IMR-90 (cell line): Measurements from ENCODE around the gene XPR1. TPM values are rescaled to one million over a fixed set of nuclear protein-coding genes. Genes with fewer than 3 reads are reported as not detected.

Source experiments
- ATAC-seq: fragments of 200-7000 bp; cut with Tn5 transposase; 2 replicates; pipeline ENCODE4 v1.9.1; 2020; ENCODE audit warnings: low read depth, mild to moderate bottlenecking, moderate library complexity
- BruUV-seq: library from RNA; stranded (reverse); fragments of 400-500 nt; replicated peaks from 2 replicates; lab custom pipeline; 2021; lab: Mats Ljungman, UMichigan
- CTCF ChIA-PET: fragments of 300-600 bp; formaldehyde crosslinking; extraction: SDS; loops from one replicate; lab custom pipeline; 2021; ENCODE audit warnings: antibody characterized with exemption; lab: Yijun Ruan, JAX
- POLR2A ChIA-PET: fragments of 300-600 bp; sonication (Branson Sonifier 250); formaldehyde crosslinking; loops from one replicate; lab custom pipeline; 2022; ENCODE audit warnings: antibody characterized with exemption; ENCODE audit not compliant: unreplicated experiment; lab: Charles Lee
- DNase-seq: peaks from one replicate; pipeline ENCODE4 v3.0.0; 2013
- H2AFZ ChIP-seq: replicated peaks from 2 replicates; pipeline ENCODE3; 2013; ENCODE audit warnings: low read length, mild to moderate bottlenecking; ENCODE audit not compliant: poor library complexity
- H2AK5ac ChIP-seq: 2 replicates; pipeline ENCODE4 v1.6.1; 2013; ENCODE audit warnings: low read depth, low read length, inconsistent platforms
- H2AK9ac ChIP-seq: replicated peaks from 2 replicates; pipeline ENCODE3; 2013; ENCODE audit warnings: mild to moderate bottlenecking, low read depth, low read length, moderate library complexity; ENCODE audit not compliant: poor library complexity
- H2BK120ac ChIP-seq: 2 replicates; pipeline ENCODE4 v1.6.1; 2013; ENCODE audit warnings: low read depth, low read length, inconsistent platforms
- H2BK15ac ChIP-seq: 3 replicates; pipeline ENCODE4 v1.6.1; 2013; ENCODE audit warnings: low read depth, low read length, inconsistent platforms
- H2BK20ac ChIP-seq: 2 replicates; pipeline ENCODE4 v1.6.1; 2013; ENCODE audit warnings: low read depth, mild to moderate bottlenecking, inconsistent platforms, low read length, moderate library complexity
- H2BK5ac ChIP-seq: 2 replicates; pipeline ENCODE4 v1.6.1; 2013; ENCODE audit warnings: mild to moderate bottlenecking, low read depth, low read length, inconsistent platforms; ENCODE audit not compliant: poor library complexity, severe bottlenecking
- H3K14ac ChIP-seq: replicated peaks from 2 replicates; pipeline ENCODE4 v1.6.1; 2013; ENCODE audit warnings: low read depth, low read length, inconsistent platforms
- H3K18ac ChIP-seq: 2 replicates; pipeline ENCODE4 v1.6.1; 2013; ENCODE audit warnings: low read depth, low read length, control low read depth
- H3K23ac ChIP-seq: 2 replicates; pipeline ENCODE4 v1.6.1; 2013; ENCODE audit warnings: low read depth, low read length, inconsistent platforms
- H3K27ac ChIP-seq: 2 replicates; pipeline ENCODE4 v1.5.1; 2013; ENCODE audit warnings: mild to moderate bottlenecking, control low read depth, low read length; ENCODE audit not compliant: insufficient read depth
- H3K27me3 ChIP-seq: 2 replicates; pipeline ENCODE4 v1.6.1; 2013; ENCODE audit warnings: low read length; ENCODE audit not compliant: control insufficient read depth, insufficient read depth
- H3K36me3 ChIP-seq: 2 replicates; pipeline ENCODE4 v1.6.1; 2013; ENCODE audit warnings: low read length, mixed read lengths; ENCODE audit not compliant: control insufficient read depth, insufficient read depth
- H3K4ac ChIP-seq: 2 replicates; pipeline ENCODE4 v1.6.1; 2013; ENCODE audit warnings: low read depth, low read length, inconsistent platforms
- H3K4me1 ChIP-seq: 2 replicates; pipeline ENCODE4 v1.6.1; 2013; ENCODE audit warnings: low read length, mixed read lengths; ENCODE audit not compliant: control insufficient read depth, insufficient read depth
- H3K4me2 ChIP-seq: 2 replicates; pipeline ENCODE4 v1.6.1; 2013; ENCODE audit warnings: low read depth, mild to moderate bottlenecking, control low read depth, low read length, moderate library complexity
- H3K4me3 ChIP-seq: 2 replicates; pipeline ENCODE4 v1.5.1; 2013; ENCODE audit warnings: low read depth, mild to moderate bottlenecking, control low read depth, low read length, moderate library complexity; ENCODE audit not compliant: insufficient read depth
- H3K56ac ChIP-seq: 2 replicates; pipeline ENCODE4 v1.6.1; 2013; ENCODE audit warnings: low read length, inconsistent platforms; ENCODE audit not compliant: insufficient read depth; ENCODE audit errors: extremely low read depth
- H3K79me1 ChIP-seq, 2 experiments: 2 replicates each; pipeline ENCODE4 v1.6.1; 2013; ENCODE audit warnings: low read length in 2 of 2, inconsistent platforms in 1 of 2, low read depth in 1 of 2
- H3K9ac ChIP-seq: 2 replicates; pipeline ENCODE4 v1.6.1; 2013; ENCODE audit warnings: low read depth, low read length, control low read depth
- H3K9me1 ChIP-seq: 2 replicates; pipeline ENCODE4 v1.6.1; 2013; ENCODE audit warnings: low read length, inconsistent platforms; ENCODE audit not compliant: insufficient read depth
- H3K9me3 ChIP-seq: 2 replicates; pipeline ENCODE4 v1.6.1; 2013; ENCODE audit warnings: low read length; ENCODE audit not compliant: control insufficient read depth, insufficient read depth
- H4K20me1 ChIP-seq: 2 replicates; pipeline ENCODE4 v1.6.1; 2013; ENCODE audit warnings: low read length, inconsistent platforms; ENCODE audit not compliant: insufficient read depth
- H4K5ac ChIP-seq: 2 replicates; pipeline ENCODE4 v1.6.1; 2013; ENCODE audit warnings: mild to moderate bottlenecking, low read depth, low read length, control low read depth
- H4K8ac ChIP-seq, 2 experiments: 2 replicates each; pipeline ENCODE4 v1.6.1; 2013; ENCODE audit warnings: low read depth in 2 of 2, low read length in 2 of 2, control low read depth in 1 of 2, inconsistent platforms in 1 of 2
- H4K91ac ChIP-seq: 2 replicates; pipeline ENCODE4 v1.6.1; 2013; ENCODE audit warnings: low read depth, low read length, inconsistent platforms; ENCODE audit not compliant: insufficient read depth
- CEBPB ChIP-seq: IDR thresholded peaks from 2 replicates; pipeline ENCODE4 v1.6.1; 2012; ENCODE audit warnings: low read depth, low read length, improper control_type of control experiment
- MAZ ChIP-seq: IDR thresholded peaks from 2 replicates; pipeline ENCODE4 v1.6.1; 2012; ENCODE audit warnings: low read depth, mild to moderate bottlenecking, low read length, improper control_type of control experiment, moderate library complexity, borderline replicate concordance
- WGBS, 2 experiments: methylation state at CpG; one replicate each; pipeline versions ENCODE4 v1.1.5 to v1.1.7; 2013; ENCODE audit warnings: missing lambda C conversion rate in 2 of 2; ENCODE audit not compliant: insufficient read length in 1 of 2; ENCODE audit errors: extremely low coverage in 2 of 2; 5-methylcytosine and 5-hydroxymethylcytosine counted together
- dilution Hi-C: fragments of 300-500 bp; cut with HindIII; formaldehyde crosslinking; loops from one replicate; pipeline ENCODE4 v1.14.3; 2018; ENCODE audit warnings: low sequenced_read_pairs; ENCODE audit not compliant: unreplicated experiment
- in situ Hi-C: fragments of 300-500 bp; cut with MboI; formaldehyde crosslinking; loops from 3 replicates; pipeline ENCODE4 v1.14.3; 2019; ENCODE audit warnings: low sequenced_read_pairs, inconsistent platforms, mixed read lengths
- intact Hi-C: fragments of 100-400 bp; cut with micrococcal nuclease; formaldehyde crosslinking; loops from 2 replicates; pipeline ENCODE4 v1.10.0; 2022
- polyA plus RNA-seq, 3 experiments: library from polyadenylated mRNA; depleted of rRNA; stranded (reverse); fragments of >200 nt; gene quantifications; 2 replicates each; pipeline ENCODE4 v1.2.3, GENCODE V29; 2012; ENCODE audit warnings: low replicate concordance in 1 of 3
- total RNA-seq: library from RNA; depleted of rRNA; stranded (reverse); fragments of >200 nt; gene quantifications from 2 replicates; pipeline ENCODE4 v1.2.3, GENCODE V29; 2012
- TF ChIP-seq, protein P1 (sequence below): fragments of 150-350 bp; IDR thresholded peaks from 2 replicates; pipeline ENCODE4 v1.6.1; 2017; ENCODE audit warnings: mild to moderate bottlenecking, antibody characterized with exemption, low read length, low read depth

The XPR1 gene
- total and polyA plus RNA-seq, 2 of the 4 experiments (the other 2 are of a cell fraction): 11.8 to 25.1 TPM

GRCh38 chr1:180609643-180610555 is 21.9 kb upstream of the XPR1 start:
- peak; percentile 34 for DNase-seq
- POLR2A ChIA-PET: no interaction called here
- ATAC-seq: peak; percentile 36

More at GRCh38 chr1:180609643-180610555, 21.9 kb upstream of the XPR1 start:
- BruUV-seq: no TSS peak
- H2AK5ac ChIP-seq: peak overlapping the region; percentile 20; the same call in 1 of the 2 replicates
- 0 out of 2 replicates have a peak overlapping the region, but pooled peaks have one; percentile 57 for H3K23ac ChIP-seq
- peak overlapping the region; percentile 63; the same call in 1 of the 2 replicates for H3K27ac ChIP-seq
- WGBS, 2 experiments: 70% methylated on average over 2 of the region's 7 CpGs; no CpG with 5 or more reads in 1 of the 2 experiments
- no peaks in the 10 kb centered on the region for H3K27me3 ChIP-seq
- H3K18ac ChIP-seq: peak overlapping the region; percentile 12; the same call in 1 of the 2 replicates
- peak overlapping the region; percentile 69 to 81 for H4K8ac ChIP-seq
- H3K4me1 ChIP-seq: peaks cover 9% of the 10 kb centered on the region
- H3K4me3 ChIP-seq: no peak overlapping the region
- peak overlapping the region; percentile 2; the same call in 1 of the 2 replicates for H3K4me2 ChIP-seq
- H3K56ac ChIP-seq: no peak overlapping the region
- H2BK120ac ChIP-seq: peak overlapping the region; percentile 56
- peak overlapping the region; percentile 8; the same call in 1 of the 2 replicates for H4K5ac ChIP-seq
- no peak overlapping the region for H3K9ac ChIP-seq
- CTCF ChIA-PET: no interaction called here
- peaks cover 12% of the 10 kb centered on the region for H3K9me1 ChIP-seq
- peak overlapping the region; percentile 61 for H2BK20ac ChIP-seq
- intact Hi-C loops: no loop called here
- no peaks in the 10 kb centered on the region for H3K79me1 ChIP-seq
- H2AFZ ChIP-seq: peak overlapping the region; percentile 82
- peak overlapping the region; percentile 13 for H3K14ac ChIP-seq
- H4K91ac ChIP-seq: peak overlapping the region; percentile 63
- TF ChIP-seq, protein P1, sequence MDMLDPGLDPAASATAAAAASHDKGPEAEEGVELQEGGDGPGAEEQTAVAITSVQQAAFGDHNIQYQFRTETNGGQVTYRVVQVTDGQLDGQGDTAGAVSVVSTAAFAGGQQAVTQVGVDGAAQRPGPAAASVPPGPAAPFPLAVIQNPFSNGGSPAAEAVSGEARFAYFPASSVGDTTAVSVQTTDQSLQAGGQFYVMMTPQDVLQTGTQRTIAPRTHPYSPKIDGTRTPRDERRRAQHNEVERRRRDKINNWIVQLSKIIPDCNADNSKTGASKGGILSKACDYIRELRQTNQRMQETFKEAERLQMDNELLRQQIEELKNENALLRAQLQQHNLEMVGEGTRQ: peak; percentile 82
- TF ChIP-seq MAZ (no peak), CEBPB (peak; percentile 44; the same call in 1 of the 2 replicates)
- no peaks in the 10 kb centered on the region for H3K36me3 ChIP-seq
- H4K20me1 ChIP-seq: no peaks in the 10 kb centered on the region
- dilution Hi-C loops: no loop called here
- in situ Hi-C loops: no loop called here
- peak overlapping the region; percentile 92 for H2BK5ac ChIP-seq
- H2BK15ac ChIP-seq: peak overlapping the region; percentile 85; the same call in 2 of the 3 replicates
- H2AK9ac ChIP-seq: no peak overlapping the region
- H3K9me3 ChIP-seq: no peaks in the 10 kb centered on the region
- H3K4ac ChIP-seq: peak overlapping the region; percentile 63
